ENCODE measurements around the gene URB1.

DNA sequence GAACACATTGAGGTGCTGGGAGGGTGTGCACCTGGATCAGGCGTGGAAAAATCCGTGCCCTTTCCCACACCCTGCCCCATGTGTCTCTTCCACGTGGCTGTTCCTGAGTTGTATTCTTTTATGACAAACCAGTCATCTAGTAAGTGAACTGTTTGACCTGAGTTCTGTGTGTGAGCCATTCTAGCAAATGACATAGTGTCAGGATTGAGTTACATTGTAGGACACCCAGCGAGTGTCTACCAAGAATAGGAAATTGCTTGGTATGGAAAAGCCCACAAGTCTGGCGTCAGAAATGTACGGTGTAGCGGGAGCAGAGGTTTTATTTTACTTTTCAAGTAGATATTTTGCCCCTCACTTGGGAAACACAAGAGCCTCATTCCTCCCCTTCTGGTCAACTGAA lies 95.4 kb downstream of the URB1 start:
- TF ChIP-seq POLR2AphosphoS5 (IDR thresholded peaks at IDR 0.05; ENCODE audit: borderline replicate concordance, low read depth, low read length), result no peak
- TF ChIP-seq EZH2 (IDR thresholded peaks at IDR 0.05), result no peak
- no peak for TF ChIP-seq FOXP2 (optimal IDR thresholded peaks at IDR 0.05; ENCODE audit: control extremely low read depth, extremely low read length, insufficient read depth)

Measured in SK-N-MC (cell line).